Stimulated activated effector memory CD8-positive, alpha-beta T cell treated with anti-CD3 and anti-CD28 coated beads, Interleukin-12 subunit alpha, Interleukin-12 subunit beta, amount 100 ng/mL, for 72 hours (primary cell): ENCODE measurements around the gene CABS1.

ENCODE experiments used
- ATAC-seq: fragments of 150-1000 bp; cut with Tn5 transposase; 2 replicates; pipeline ENCODE4 v1.10.0; 2021
- DNase-seq, 2 donors: peaks; one replicate each; pipeline ENCODE4 v3.0.0; 2021 to 2022; ENCODE audit warnings: low spot score in 2 of 2
- H3K27ac Mint-ChIP-seq: one replicate; pipeline ENCODE4 v1.8.0; 2022; ENCODE audit warnings: mild to moderate bottlenecking, mixed read lengths
- H3K36me3 Mint-ChIP-seq: one replicate; pipeline ENCODE4 v1.8.0; 2022; ENCODE audit warnings: mild to moderate bottlenecking, mixed read lengths
- H3K4me1 Mint-ChIP-seq: one replicate; pipeline ENCODE4 v1.8.0; 2022; ENCODE audit warnings: mixed read lengths
- H3K4me3 Mint-ChIP-seq: one replicate; pipeline ENCODE4 v1.8.0; 2022; ENCODE audit warnings: mild to moderate bottlenecking, mixed read lengths
- H3K9me3 Mint-ChIP-seq: one replicate; pipeline ENCODE4 v1.8.0; 2022; ENCODE audit warnings: mixed read lengths

Gene CABS1

DNA sequence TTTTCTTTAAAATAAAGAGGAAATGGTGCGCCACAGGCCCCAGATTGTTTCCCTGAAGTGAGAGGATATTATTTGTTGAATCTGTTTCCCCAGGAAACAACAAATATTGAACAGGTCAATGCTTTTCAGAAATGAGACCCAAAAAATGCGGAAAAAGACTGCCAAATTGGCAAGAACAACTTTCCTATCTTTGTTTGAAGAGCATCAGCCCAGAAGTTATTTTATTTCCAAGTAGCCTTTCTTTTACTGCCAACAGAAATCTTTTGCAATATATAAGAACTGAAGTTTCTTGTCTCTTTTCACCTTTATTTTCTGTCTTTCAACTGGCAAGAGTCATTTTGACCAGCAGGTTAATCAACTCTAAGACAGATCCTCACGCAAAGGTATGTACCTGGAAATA, 25.7 kb downstream of the CABS1 start, which contains the start of gene SMR3A:
Gene SMR3A, plus strand, starts transcription at position 301 of the 400 bp plus-strand sequence. CDS start 1,356 bp downstream, outside the sequence.
- Mint-ChIP-seq H3K4me3 (no peak within 1 kb of the TSS), H3K4me1 (no peaks in the 10 kb centered on the region), H3K27ac (no peak within 1 kb of the TSS), H3K36me3 (no peaks in the 10 kb centered on the region), H3K9me3 (peaks cover 3% of the 10 kb centered on the region)
- DNase-seq (no peak), ATAC-seq (no peak)

DNA sequence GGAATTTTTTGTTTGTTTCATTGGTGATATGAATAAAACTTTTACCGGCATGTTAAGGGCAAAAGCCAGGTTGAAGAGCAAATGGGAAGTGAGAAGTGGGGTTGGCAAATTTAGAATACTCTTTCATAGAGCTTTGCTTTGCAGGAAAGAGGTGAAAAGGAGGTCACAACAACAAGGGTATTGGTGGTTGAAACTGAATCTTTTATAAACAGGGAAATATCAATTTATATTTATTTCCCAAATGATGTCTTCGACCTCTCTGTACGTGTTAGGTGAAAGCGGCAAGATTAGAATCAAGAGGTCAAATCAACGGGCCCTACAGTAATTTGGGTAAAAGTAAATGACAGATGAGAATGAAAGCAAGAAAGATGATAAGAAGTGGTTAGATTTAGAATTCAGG, 29.2 kb downstream of the CABS1 start:
- DNase-seq (no peak), ATAC-seq (no peak)
- Mint-ChIP-seq H3K4me1 (no peaks in the 10 kb centered on the region), H3K36me3 (no peaks in the 10 kb centered on the region), H3K4me3 (no peak overlapping the region), H3K9me3 (peaks cover 3% of the 10 kb centered on the region), H3K27ac (no peak overlapping the region)

DNA sequence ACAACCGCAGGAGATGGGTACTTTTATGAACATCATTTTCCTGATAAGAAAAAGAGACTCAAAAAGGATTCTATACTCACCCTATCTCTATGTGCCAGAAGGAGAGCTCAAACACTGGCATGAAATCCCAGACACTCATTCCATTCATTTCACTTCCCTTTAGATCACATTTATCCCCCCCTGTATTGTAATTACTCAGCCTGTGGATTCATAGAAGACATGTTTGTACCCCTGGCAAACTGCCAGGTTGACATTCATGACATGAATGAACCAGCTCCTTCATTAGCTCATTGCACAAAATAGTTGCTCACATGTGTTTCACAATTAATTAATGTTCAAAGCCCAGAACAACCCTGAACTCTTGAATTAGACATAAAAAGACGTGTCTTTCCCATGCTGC, 30.7 kb downstream of the CABS1 start:
- H3K36me3 Mint-ChIP-seq: no peaks in the 10 kb centered on the region
- no peak overlapping the region for H3K27ac Mint-ChIP-seq
- ATAC-seq (no peak), DNase-seq (no peak)
- no peak overlapping the region for H3K4me3 Mint-ChIP-seq
- no peaks in the 10 kb centered on the region for H3K9me3 Mint-ChIP-seq
- H3K4me1 Mint-ChIP-seq: no peaks in the 10 kb centered on the region

DNA sequence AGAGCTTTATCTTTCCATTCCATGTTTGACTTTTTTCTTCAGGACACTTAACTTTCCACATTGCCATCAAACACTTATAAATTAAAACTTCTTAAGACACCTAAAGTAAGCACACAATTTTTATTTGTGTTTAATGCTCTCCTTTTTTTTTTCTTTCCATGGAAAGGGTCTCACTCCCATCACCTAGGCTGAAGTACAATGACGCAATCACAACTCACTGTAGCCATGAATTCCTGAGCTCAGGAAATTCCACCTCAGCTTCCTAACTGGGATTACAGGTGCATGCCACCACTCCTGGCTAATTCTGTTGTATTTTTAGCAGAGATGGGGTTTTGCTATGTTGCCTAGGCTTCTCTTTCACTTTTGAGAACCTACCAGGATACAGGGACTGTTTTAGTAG, 33.0 kb downstream of the CABS1 start:
- DNase-seq (no peak), ATAC-seq (no peak)
- H3K4me3 Mint-ChIP-seq: no peak overlapping the region
- no peaks in the 10 kb centered on the region for H3K4me1 Mint-ChIP-seq
- no peaks in the 10 kb centered on the region for H3K36me3 Mint-ChIP-seq
- H3K9me3 Mint-ChIP-seq: no peaks in the 10 kb centered on the region
- no peak overlapping the region for H3K27ac Mint-ChIP-seq

DNA sequence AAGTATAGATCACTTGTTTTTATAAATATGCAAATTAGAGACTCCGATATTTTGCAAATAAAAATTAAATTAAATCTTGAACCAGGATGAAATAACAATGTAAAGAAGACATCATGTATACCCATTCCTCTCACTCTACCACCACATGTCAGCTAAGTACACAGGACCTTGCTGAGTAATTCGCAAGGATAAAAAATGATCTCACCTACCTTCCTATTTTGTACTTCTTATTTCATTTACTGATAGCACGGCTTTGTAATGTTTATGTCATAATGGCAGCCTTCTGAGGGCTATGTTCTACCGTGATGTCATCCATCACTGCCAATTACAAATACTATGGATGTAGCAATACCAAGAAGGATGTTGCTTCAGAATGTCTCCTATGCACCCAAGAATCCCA, 37.2 kb downstream of the CABS1 start:
- Mint-ChIP-seq H3K4me3 (no peak overlapping the region), H3K36me3 (no peaks in the 10 kb centered on the region), H3K9me3 (no peaks in the 10 kb centered on the region), H3K27ac (no peak overlapping the region), H3K4me1 (no peaks in the 10 kb centered on the region)
- DNase-seq (no peak), ATAC-seq (no peak)

DNA sequence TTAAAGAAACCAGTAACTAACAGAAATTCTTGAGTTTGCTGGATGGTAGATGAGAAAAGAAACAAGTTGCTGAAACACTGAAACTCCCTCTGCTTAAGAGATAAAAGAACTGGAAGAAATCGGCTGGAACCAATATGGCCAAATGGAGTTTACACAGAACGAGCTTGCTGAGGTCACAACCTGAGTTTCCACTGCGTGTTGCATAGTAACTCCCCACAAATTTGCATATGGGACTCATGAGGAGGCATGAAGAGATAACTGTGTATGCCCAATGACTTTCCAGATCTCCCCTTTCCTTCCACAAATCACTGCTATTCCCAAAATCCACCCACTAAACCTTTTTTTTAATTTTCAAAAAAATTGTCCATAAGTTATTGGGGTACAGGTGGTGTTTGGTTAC, 38.0 kb downstream of the CABS1 start:
- ATAC-seq: no peak
- H3K4me1 Mint-ChIP-seq: no peaks in the 10 kb centered on the region
- H3K4me3 Mint-ChIP-seq: no peak overlapping the region
- H3K9me3 Mint-ChIP-seq: no peaks in the 10 kb centered on the region
- DNase-seq: no peak
- no peak overlapping the region for H3K27ac Mint-ChIP-seq
- H3K36me3 Mint-ChIP-seq: no peaks in the 10 kb centered on the region

DNA sequence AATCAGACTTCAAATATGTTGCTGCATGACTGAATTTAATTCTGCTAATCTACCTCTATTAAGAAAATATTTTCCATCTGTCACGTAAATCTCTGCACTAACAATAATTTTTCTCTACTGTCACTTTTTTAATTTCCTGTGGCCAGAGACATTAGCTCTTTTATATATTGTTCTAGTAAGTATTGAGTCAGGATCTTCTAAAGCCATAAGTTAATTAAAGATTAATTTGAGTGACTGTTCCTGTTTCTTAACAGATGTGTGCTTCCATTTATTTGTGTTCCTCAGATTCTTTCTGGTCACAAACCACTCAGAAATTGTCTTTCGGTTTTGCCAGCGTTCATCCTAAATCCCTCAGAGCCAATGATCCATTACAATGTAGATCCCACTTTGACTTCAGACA, 45.8 kb downstream of the CABS1 start:
- ATAC-seq: no peak
- Mint-ChIP-seq H3K4me1 (no peaks in the 10 kb centered on the region), H3K9me3 (no peaks in the 10 kb centered on the region), H3K4me3 (no peak overlapping the region), H3K36me3 (no peaks in the 10 kb centered on the region), H3K27ac (no peak overlapping the region)
- DNase-seq: no peak

DNA sequence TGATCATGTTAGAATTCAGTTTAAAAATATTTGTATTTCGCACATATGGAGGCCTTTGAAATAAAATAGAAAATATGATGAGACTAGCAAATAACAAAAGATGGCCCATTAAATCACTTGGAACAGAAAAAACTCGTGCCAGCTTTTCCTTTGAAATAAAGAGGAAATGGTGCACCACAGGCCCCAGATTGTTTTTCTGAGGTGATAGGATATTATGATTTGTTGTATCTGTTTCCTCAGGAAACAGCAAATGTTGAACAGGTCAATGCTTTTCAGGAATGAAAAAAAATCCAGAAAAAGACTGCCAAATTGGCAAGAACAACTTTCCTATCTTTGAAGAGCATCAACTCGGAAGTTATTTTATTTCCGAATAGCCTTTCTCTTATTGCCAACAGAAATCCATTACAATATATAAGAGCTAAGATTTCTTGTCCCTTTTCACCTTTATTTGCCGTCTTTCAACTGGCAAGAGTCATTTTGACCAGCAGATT, 48.0 kb downstream of the CABS1 start, which contains the start of gene SMR3B:
Gene SMR3B, plus strand, starts transcription at position 441 of the 491 bp plus-strand sequence. CDS start 1,380 bp downstream, outside the sequence.
- DNase-seq (no peak), ATAC-seq (no peak)
- no peaks in the 10 kb centered on the region for H3K4me1 Mint-ChIP-seq
- H3K36me3 Mint-ChIP-seq: no peaks in the 10 kb centered on the region
- H3K4me3 Mint-ChIP-seq: no peak within 1 kb of the TSS
- H3K27ac Mint-ChIP-seq: no peak within 1 kb of the TSS
- H3K9me3 Mint-ChIP-seq: peaks cover 4% of the 10 kb centered on the region
